Lower leg skin (tissue), 4 donors: ENCODE data around the gene WSCD1. TPM values are rescaled to one million over a fixed set of nuclear protein-coding genes. Genes with fewer than 3 reads are reported as not detected.

Experiments
- DNase-seq, 2 donors: peaks; one replicate each; pipeline ENCODE4 v3.0.0-alpha.2; 2019; ENCODE audit warnings: low spot score in 2 of 2
- H3K4me3 ChIP-seq: fragments of 200-600 bp; sonication (generic); 2 replicates; pipeline ENCODE4 v1.5.1; 2017; ENCODE audit warnings: mild to moderate bottlenecking, low read depth; ENCODE audit not compliant: poor library complexity, severe bottlenecking
- POLR2A ChIP-seq, 2 donors: fragments of 450-650 bp; IDR thresholded peaks; one replicate each; pipeline ENCODE4 v1.6.1; 2016 to 2017; ENCODE audit warnings: antibody characterized with exemption in 2 of 2, mild to moderate bottlenecking in 1 of 2, moderate library complexity in 1 of 2
- WGBS, 2 donors: methylation state at CpG; one replicate each; pipeline ENCODE4 v1.1.5; 2018; 5-methylcytosine and 5-hydroxymethylcytosine counted together
- intact Hi-C: fragments of 100-400 bp; cut with DNase I; formaldehyde crosslinking; loops from one replicate; pipeline ENCODE4 v1.15.0; 2023; ENCODE audit warnings: low total_unique reads
- total RNA-seq, 4 donors: library from RNA; depleted of rRNA; stranded (reverse); fragments of >200 nt; gene quantifications; one replicate each; pipeline ENCODE4 v1.1.0, GENCODE V29; 2016
- TF ChIP-seq, protein P1 (sequence below), 3 donors: fragments of 450-650 bp; IDR thresholded peaks; one replicate each; pipeline ENCODE4 v1.5.1; 2016; ENCODE audit warnings: antibody characterized with exemption in 3 of 3, mild to moderate bottlenecking in 3 of 3, moderate library complexity in 2 of 3

WSCD1 gene
- total RNA-seq, 4 donors from 2014 or later = 2.5 to 5.3 (median 2.9) TPM

DNA sequence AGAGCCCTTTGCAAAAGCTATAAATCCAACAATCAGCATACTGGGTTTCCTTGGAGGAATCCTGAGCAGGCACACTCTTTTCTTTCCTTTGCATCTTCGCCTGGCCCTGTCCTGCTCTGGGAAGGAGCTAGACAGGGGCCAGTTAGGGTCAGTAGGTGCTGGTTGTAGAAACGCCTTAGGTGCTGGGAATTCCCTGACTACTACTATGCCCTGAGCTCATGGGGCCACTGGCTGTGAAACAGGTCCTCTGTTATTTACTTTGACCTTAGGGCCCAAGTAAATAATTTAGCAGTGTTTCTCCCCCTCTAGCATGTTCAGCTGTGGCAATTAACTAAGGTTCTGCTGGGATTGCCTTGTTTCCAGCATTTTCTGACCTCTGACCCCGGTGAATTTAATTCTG is 15.8 kb upstream of the WSCD1 start:
- DNase-seq = no peak
- intact Hi-C loops = no loop called here
- H3K4me3 ChIP-seq = no peak overlapping the region
- TF ChIP-seq, protein P1, sequence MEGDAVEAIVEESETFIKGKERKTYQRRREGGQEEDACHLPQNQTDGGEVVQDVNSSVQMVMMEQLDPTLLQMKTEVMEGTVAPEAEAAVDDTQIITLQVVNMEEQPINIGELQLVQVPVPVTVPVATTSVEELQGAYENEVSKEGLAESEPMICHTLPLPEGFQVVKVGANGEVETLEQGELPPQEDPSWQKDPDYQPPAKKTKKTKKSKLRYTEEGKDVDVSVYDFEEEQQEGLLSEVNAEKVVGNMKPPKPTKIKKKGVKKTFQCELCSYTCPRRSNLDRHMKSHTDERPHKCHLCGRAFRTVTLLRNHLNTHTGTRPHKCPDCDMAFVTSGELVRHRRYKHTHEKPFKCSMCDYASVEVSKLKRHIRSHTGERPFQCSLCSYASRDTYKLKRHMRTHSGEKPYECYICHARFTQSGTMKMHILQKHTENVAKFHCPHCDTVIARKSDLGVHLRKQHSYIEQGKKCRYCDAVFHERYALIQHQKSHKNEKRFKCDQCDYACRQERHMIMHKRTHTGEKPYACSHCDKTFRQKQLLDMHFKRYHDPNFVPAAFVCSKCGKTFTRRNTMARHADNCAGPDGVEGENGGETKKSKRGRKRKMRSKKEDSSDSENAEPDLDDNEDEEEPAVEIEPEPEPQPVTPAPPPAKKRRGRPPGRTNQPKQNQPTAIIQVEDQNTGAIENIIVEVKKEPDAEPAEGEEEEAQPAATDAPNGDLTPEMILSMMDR (IDR thresholded peaks at IDR 0.05) = no peak
- no peak for TF ChIP-seq POLR2A (IDR thresholded peaks at IDR 0.05)
- WGBS, 2 donors = 65 to 78% methylated on average over 3 of the region's 3 CpGs

GRCh38 chr17:6056104-6056503 is 14.1 kb upstream of the WSCD1 start:
- TF ChIP-seq POLR2A (IDR thresholded peaks at IDR 0.05) = no peak
- TF ChIP-seq, protein P1 (IDR thresholded peaks at IDR 0.05) = no peak
- WGBS, 2 donors = 87 to 91% methylated on average over 2 of the region's 2 CpGs
- H3K4me3 ChIP-seq = no peak overlapping the region
- no peak for DNase-seq
- intact Hi-C loops = no loop called here

DNA sequence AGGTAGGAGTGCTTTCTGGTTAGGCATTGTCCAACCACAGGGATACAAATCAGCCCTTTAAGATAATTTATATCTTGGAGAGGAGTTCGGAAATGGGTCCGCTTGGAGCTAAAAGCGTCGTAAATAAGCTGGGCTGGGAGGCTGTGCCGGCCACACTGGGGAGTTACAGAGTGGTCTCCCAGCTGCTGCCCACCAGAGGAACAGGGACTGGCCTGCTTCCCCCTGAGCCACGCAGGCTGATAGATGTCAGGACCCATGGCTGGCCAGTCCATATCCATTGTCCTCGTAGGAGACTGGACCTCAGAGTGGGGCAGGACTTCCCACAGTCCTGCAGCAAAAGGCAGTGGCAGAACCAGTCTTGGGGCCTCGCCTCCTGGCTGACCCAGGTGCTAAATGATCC is 12.6 kb upstream of the WSCD1 start:
- no peak for TF ChIP-seq POLR2A (IDR thresholded peaks at IDR 0.05)
- TF ChIP-seq, protein P1 (IDR thresholded peaks at IDR 0.05) = no peak
- no peak overlapping the region for H3K4me3 ChIP-seq
- intact Hi-C loops = no loop called here
- WGBS, 2 donors = 39 to 51% methylated on average over 6 to 8 of the region's 8 CpGs
- DNase-seq = no peak

DNA sequence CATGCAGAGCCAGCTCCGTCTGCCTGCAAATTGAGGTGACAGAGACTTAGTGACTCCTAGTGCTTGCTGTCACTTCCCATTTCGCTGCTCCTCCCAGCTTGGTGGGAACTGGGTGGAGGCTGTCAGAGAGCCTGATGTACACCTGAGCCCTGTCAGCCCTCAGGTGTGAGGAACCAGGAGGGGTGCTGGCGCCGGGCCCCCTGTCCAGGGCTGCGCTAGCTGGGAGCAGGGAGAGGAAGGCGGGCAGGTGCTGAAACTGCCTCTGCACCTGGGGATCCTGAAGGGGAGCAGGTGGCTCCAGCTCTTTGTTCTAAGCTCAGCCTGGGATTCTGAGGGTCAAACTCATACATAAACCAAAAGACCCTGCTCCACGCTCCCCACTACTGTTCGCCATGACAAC is 10.8 kb upstream of the WSCD1 start:
- no peak overlapping the region for H3K4me3 ChIP-seq
- no peak for DNase-seq
- intact Hi-C loops = no loop called here
- TF ChIP-seq, protein P1 (IDR thresholded peaks at IDR 0.05) = no peak
- no peak for TF ChIP-seq POLR2A (IDR thresholded peaks at IDR 0.05)
- 61 to 65% methylated on average over 4 to 8 of the region's 8 CpGs for WGBS, 2 donors

- WGBS, 2 donors = 53 to 62% methylated on average over 5 of the region's 5 CpGs
- DNase-seq = no peak
- intact Hi-C loops = no loop called here
- H3K4me3 ChIP-seq = no peak overlapping the region
- TF ChIP-seq, protein P1 (IDR thresholded peaks at IDR 0.05) = no peak
- TF ChIP-seq POLR2A (IDR thresholded peaks at IDR 0.05) = no peak
Measured at GRCh38 chr17:6061290-6061689, 8.9 kb upstream of the WSCD1 start.

DNA sequence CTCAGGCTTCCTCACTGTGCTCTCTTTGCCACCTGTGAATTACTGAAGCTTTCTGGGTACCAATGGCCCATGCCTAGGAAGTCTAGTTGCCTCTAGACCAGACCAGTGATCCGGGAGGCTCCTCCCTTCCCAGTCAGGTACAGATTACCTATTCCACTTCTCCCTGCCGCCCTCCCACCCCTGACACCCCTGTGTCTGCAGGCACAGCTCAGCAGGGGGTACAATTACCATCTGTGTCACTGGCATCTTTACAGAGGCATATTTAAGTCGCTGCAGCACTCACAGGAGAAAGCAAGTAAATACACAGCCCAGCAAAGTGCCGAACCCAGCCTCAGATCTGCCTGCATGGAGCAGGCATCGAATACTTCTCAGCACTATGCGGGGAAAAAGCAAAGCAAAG is 5.3 kb upstream of the WSCD1 start:
- intact Hi-C loops = no loop called here
- 50 to 54% methylated on average over 6 of the region's 6 CpGs for WGBS, 2 donors

More for the DNA sequence above, 5.3 kb upstream of the WSCD1 start:
- TF ChIP-seq, protein P1 (IDR thresholded peaks at IDR 0.05) = no peak
- TF ChIP-seq POLR2A (IDR thresholded peaks at IDR 0.05) = no peak
- no peak overlapping the region for H3K4me3 ChIP-seq
- DNase-seq = no peak
